Heart left ventricle (tissue), 13 donors: ENCODE results near the gene NOTCH2.

Source experiments
- POLR2A ChIP-seq, 2 donors: fragments of 450-650 bp; IDR thresholded peaks; one replicate each; pipeline ENCODE4 v1.6.1; 2017; ENCODE audit warnings: antibody characterized with exemption in 2 of 2, mild to moderate bottlenecking in 2 of 2, moderate library complexity in 2 of 2
- TF ChIP-seq, protein P1 (sequence below), 12 donors: fragments of 200-600 bp; sonication (generic) in 4 of 12; IDR thresholded peaks; one replicate each; pipeline versions ENCODE4 v1.5.0 to v1.8.0; 2018 to 2022; ENCODE audit warnings: antibody characterized with exemption in 12 of 12, mild to moderate bottlenecking in 5 of 12
- donor health status: ischemic (EF 13 %, LVEDD 7.1; RV severe dilation, severe dysfunction).
- donor health status: DM: no; HTN: yes; CAD: no.
- donor health status: DM: no; HTN: no; CAD: no.
- donor health status: ischemic (EF 25% LVEDD 6.9; RV normal size, moderate dysfunction).
- donor health status: ischemic (EF 25% LVEDD 5.7; RV mildly dilated, moderate dysfunction).
- donor health status: ischemic (EF 35%, LVEDD 5.7; RV mildly dilated, moderate dysfunction).
- donor health status: nonischemic (EF 11% LVEDD 7.7; RV severe dilation, severe dysfunction).
- donor health status: DM: yes; HTN: yes; CAD: no.
- donor health status: PGD.
- donor health status: ischemic (EF 29% LVEDD 5.4; RV normal size, mild dysfunction).
- donor health status: nonischemic (EF 23%, LVEDD 6.1; RV moderate dilation, normal function).

- TF ChIP-seq, protein P1, sequence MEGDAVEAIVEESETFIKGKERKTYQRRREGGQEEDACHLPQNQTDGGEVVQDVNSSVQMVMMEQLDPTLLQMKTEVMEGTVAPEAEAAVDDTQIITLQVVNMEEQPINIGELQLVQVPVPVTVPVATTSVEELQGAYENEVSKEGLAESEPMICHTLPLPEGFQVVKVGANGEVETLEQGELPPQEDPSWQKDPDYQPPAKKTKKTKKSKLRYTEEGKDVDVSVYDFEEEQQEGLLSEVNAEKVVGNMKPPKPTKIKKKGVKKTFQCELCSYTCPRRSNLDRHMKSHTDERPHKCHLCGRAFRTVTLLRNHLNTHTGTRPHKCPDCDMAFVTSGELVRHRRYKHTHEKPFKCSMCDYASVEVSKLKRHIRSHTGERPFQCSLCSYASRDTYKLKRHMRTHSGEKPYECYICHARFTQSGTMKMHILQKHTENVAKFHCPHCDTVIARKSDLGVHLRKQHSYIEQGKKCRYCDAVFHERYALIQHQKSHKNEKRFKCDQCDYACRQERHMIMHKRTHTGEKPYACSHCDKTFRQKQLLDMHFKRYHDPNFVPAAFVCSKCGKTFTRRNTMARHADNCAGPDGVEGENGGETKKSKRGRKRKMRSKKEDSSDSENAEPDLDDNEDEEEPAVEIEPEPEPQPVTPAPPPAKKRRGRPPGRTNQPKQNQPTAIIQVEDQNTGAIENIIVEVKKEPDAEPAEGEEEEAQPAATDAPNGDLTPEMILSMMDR (IDR thresholded peaks at IDR 0.05), result peak; percentile 44 to 69 (median 58)
- no peak for TF ChIP-seq POLR2A (IDR thresholded peaks at IDR 0.05)
Measured at GRCh38 chr1:119968068-119968492, 101.4 kb downstream of the NOTCH2 start.
